Calu3 (cell line): ENCODE measurements around the gene GPR180. TPM values are rescaled to one million over a fixed set of nuclear protein-coding genes. Genes with fewer than 3 reads are reported as not detected.
A peak's percentile ranks its signal among the peaks of the same experiment; 100 is the strongest.

ENCODE experiments used
- BruUV-seq: library from RNA; stranded (reverse); fragments of 400-500 nt; replicated peaks from 2 replicates; lab custom pipeline; 2021; lab: Mats Ljungman, UMichigan
- CTCF ChIA-PET: fragments of 300-600 bp; sonication (Branson Sonifier 250); formaldehyde crosslinking; loops from one replicate; lab custom pipeline; 2022; ENCODE audit warnings: antibody characterized with exemption; lab: Charles Lee
- DNase-seq: peaks from one replicate; pipeline ENCODE4 v3.0.0; 2022
- H3K27ac Mint-ChIP-seq: one replicate; pipeline ENCODE4 v1.8.0; 2022; ENCODE audit warnings: mixed read lengths; ENCODE audit not compliant: unreplicated experiment
- H3K27me3 Mint-ChIP-seq: one replicate; pipeline ENCODE4 v1.8.0; 2022; ENCODE audit warnings: mixed read lengths; ENCODE audit not compliant: unreplicated experiment
- H3K36me3 Mint-ChIP-seq: one replicate; pipeline ENCODE4 v1.8.0; 2022; ENCODE audit warnings: mild to moderate bottlenecking, moderate library complexity, mixed read lengths; ENCODE audit not compliant: insufficient read depth, unreplicated experiment
- H3K4me1 Mint-ChIP-seq: one replicate; pipeline ENCODE4 v1.8.0; 2022; ENCODE audit warnings: mild to moderate bottlenecking, low read depth, mixed read lengths; ENCODE audit not compliant: unreplicated experiment
- H3K4me3 Mint-ChIP-seq: one replicate; pipeline ENCODE4 v1.8.0; 2022; ENCODE audit warnings: mild to moderate bottlenecking, low read depth, moderate library complexity, mixed read lengths; ENCODE audit not compliant: unreplicated experiment
- H3K9me3 Mint-ChIP-seq: one replicate; pipeline ENCODE4 v1.8.0; 2022; ENCODE audit warnings: low read depth, mixed read lengths; ENCODE audit not compliant: unreplicated experiment
- intact Hi-C: fragments of 100-400 bp; cut with micrococcal nuclease; formaldehyde crosslinking; loops from one replicate; pipeline ENCODE4 v1.10.0; 2022; ENCODE audit not compliant: unreplicated experiment
- total RNA-seq: library from RNA; stranded (reverse); gene quantifications from 2 replicates; pipeline ENCODE4 v1.2.3, GENCODE V29; 2022
- TF ChIP-seq, protein P1 (sequence below): fragments of 200-600 bp; IDR thresholded peaks from one replicate; pipeline ENCODE4 v1.8.0; 2022; ENCODE audit warnings: antibody characterized with exemption; ENCODE audit not compliant: unreplicated experiment

The GPR180 gene
- total RNA-seq, 1 experiment from 2014 or later = 3.4 TPM

DNA sequence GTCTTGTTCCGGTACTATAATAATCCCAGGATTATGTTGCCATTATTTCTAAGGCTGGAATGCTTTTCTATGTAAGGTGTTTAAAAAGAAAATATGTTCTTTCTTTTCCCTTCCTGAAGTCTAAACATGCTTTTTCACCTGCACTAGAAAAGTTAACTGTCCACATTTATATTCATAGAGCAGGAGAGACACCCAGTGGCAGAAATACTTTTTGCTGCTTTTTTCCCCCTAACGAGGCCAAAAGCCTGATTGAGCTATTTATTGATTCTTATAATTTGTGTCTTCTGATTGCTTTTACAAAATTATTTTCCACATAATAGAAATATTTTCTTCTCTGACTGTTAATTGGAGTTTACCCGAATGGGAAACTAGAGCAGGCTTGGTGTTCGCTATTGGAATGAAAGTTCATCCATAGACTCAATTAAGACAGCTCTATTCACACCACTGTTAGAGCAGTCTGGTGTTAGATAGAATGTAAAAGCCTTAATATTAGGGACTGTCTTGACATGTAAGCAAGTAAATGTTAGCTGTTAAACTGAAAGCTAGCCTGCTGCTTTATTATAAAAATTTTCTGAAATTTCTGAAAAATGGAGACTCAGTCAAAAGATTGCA lies 15.8 kb downstream of the GPR180 start:
- TF ChIP-seq, protein P1, sequence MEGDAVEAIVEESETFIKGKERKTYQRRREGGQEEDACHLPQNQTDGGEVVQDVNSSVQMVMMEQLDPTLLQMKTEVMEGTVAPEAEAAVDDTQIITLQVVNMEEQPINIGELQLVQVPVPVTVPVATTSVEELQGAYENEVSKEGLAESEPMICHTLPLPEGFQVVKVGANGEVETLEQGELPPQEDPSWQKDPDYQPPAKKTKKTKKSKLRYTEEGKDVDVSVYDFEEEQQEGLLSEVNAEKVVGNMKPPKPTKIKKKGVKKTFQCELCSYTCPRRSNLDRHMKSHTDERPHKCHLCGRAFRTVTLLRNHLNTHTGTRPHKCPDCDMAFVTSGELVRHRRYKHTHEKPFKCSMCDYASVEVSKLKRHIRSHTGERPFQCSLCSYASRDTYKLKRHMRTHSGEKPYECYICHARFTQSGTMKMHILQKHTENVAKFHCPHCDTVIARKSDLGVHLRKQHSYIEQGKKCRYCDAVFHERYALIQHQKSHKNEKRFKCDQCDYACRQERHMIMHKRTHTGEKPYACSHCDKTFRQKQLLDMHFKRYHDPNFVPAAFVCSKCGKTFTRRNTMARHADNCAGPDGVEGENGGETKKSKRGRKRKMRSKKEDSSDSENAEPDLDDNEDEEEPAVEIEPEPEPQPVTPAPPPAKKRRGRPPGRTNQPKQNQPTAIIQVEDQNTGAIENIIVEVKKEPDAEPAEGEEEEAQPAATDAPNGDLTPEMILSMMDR = no peak
- no peaks in the 10 kb centered on the region for H3K27me3 Mint-ChIP-seq
- DNase-seq = peak; percentile 6
- no TSS peak for BruUV-seq
- H3K4me3 Mint-ChIP-seq = no peak overlapping the region
- no peaks in the 10 kb centered on the region for H3K9me3 Mint-ChIP-seq
- H3K4me1 Mint-ChIP-seq = no peaks in the 10 kb centered on the region
- peaks cover 4% of the 10 kb centered on the region for H3K36me3 Mint-ChIP-seq
- H3K27ac Mint-ChIP-seq = no peak overlapping the region
- CTCF ChIA-PET = interaction anchor here (0.9 kb wide), 1 partner anchor 182 kb away, joined by 6 read pairs; no protein-coding TSS in a partner anchor
- intact Hi-C loops = loop anchor here (1.0 kb wide), 1 partner anchor 182 kb away; no protein-coding TSS in a partner anchor

DNA sequence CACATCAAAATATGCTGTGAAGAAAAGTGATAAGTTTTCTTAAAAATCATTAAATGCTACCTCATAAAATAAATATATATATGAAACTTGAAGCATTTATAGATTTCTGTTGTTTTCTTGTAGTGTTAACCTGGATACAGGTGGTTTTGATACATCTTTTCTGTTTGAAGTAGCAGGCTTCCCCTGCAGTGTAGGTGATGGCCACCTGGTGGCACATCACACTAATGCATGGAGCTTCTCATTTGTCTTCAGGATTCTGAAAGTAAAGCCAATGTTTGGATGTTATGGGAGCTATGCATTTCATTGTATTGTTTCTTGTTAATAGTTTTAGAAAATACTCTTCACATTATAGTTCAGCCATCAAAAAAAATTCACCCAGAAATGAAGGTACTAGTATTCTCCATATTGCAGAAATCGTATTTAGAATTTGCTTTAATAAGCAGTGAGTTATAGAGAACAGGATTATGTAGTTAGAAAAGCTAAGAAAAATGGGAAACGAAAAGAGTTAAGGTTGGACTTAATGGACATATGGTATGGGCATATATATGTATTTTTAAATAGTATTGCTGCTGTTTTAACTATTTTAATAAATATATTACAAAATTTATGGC lies 18.7 kb downstream of the GPR180 start:
- no peak overlapping the region for H3K4me3 Mint-ChIP-seq
- TF ChIP-seq, protein P1 = no peak
- DNase-seq = no peak
- intact Hi-C loops = no loop called here
- CTCF ChIA-PET = no interaction called here
- peaks cover 4% of the 10 kb centered on the region for H3K36me3 Mint-ChIP-seq
- no peaks in the 10 kb centered on the region for H3K9me3 Mint-ChIP-seq
- BruUV-seq = no TSS peak
- no peaks in the 10 kb centered on the region for H3K4me1 Mint-ChIP-seq
- H3K27ac Mint-ChIP-seq = no peak overlapping the region
- no peaks in the 10 kb centered on the region for H3K27me3 Mint-ChIP-seq

DNA sequence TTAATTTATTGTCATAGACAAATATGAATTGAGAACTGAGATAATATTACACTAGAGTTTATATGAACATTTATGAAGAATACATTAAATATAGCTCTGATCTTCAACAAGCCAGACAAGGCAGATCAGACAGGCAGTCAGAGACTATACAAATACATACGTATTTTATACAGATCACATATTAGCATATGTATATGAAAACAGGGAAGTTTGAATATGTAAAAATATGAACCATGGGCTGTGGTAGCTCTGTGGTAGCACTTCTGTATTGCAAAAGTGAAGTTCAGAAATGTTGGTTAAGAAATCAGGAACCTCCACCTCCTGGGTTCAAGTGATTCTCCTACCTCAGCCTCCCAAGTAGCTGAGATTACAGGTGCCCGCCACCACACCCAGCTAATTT lies 20.7 kb downstream of the GPR180 start:
- Mint-ChIP-seq H3K27me3 (no peaks in the 10 kb centered on the region), H3K27ac (no peak overlapping the region), H3K4me3 (no peak overlapping the region), H3K9me3 (no peaks in the 10 kb centered on the region), H3K36me3 (peaks cover 4% of the 10 kb centered on the region), H3K4me1 (no peaks in the 10 kb centered on the region)
- intact Hi-C loops = no loop called here
- no TSS peak for BruUV-seq
- CTCF ChIA-PET = no interaction called here
- TF ChIP-seq, protein P1 = no peak
- DNase-seq = no peak

DNA sequence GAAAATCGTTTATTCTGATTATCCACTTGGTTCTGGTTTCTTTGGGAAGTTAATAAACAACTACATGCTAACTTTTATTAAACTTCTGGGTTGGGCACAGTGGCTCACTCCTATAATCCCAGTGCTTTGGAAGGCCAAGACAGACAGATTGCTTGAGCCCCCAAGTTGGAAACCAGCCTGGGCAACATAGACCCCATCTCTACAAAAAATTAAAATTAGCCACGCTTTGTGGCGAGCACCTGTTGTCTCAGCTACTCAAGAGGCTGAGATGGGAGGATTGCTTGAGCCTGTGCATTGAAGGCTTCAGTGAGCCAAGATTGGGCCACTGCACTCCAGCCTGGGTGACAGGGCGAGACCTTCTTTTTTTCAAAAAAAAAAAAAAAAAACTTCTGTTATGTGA lies 21.7 kb downstream of the GPR180 start:
- TF ChIP-seq, protein P1 = no peak
- H3K36me3 Mint-ChIP-seq = peaks cover 4% of the 10 kb centered on the region
- no TSS peak for BruUV-seq
- intact Hi-C loops = no loop called here
- H3K27me3 Mint-ChIP-seq = no peaks in the 10 kb centered on the region
- H3K4me3 Mint-ChIP-seq = no peak overlapping the region
- no peaks in the 10 kb centered on the region for H3K9me3 Mint-ChIP-seq
- H3K27ac Mint-ChIP-seq = no peak overlapping the region
- DNase-seq = no peak
- H3K4me1 Mint-ChIP-seq = no peaks in the 10 kb centered on the region
- CTCF ChIA-PET = no interaction called here
